ENCODE data around the gene ZNF423. TPM values are rescaled to one million over a fixed set of nuclear protein-coding genes. Genes with fewer than 3 reads are reported as not detected.

ZNF423 gene
- polyA plus RNA-seq, 3 donors, result 1.9 to 15.4 (median 8.7) TPM

DNA sequence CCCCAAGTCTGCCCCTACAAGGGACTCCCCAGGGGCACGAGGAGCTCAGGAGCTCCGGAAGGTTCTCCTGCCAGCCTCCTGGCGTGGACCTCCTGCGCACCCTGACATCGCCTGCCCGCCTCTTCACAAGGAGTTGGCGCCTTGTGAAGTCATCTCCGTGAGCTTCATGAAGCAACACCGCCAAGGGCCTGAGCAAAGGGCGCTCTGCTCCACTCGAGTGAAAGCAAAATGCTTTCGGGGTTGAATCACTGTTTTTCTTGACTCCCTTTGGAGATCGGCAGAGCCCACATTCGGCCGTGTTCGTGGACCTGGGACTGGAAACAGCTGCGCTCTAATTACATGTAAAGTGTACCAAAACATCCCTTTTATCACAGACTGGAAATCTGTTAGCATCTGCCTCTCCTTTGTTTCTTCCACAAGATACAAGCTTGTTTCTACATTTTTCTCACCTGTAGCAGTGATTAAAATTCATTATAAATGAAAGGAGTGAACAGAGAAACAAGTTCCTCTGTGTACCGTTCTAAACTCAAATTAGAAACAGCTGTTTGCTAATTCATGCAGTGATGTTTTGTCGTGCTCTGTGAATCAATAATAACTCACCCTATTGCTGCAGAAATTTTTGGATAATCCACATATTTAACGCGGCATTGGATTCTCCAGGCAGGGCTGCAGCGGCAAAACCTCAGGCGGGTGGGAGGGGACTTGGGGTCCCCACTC, 203.3 kb downstream of the ZNF423 start:
- WGBS, 3 donors, result 63 to 69% (median 67%) methylated on average over 23 of the region's 23 CpGs
- no peak overlapping the region for H3K27ac ChIP-seq (ENCODE audit: low read depth, low read length)

DNA sequence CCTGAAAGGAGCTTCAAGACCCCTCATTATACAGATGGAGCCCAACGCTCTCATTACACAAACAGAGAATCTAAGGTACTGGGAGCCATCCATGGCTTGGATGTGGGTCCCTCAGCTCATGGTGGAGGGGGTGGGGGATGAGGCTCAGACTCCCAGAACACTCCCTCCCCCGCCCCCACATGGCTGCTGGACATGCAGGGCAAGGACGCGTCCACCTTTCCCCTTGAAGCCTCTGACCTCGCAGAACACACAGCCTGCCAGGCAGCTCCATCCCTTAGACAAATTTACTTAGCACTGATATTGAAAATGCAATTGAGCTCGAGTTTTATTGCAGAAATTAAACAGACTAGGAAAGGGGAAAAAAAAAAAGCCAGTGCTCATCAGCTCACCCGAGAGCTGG, 203.9 kb downstream of the ZNF423 start:
- WGBS, 3 donors, result 53 to 69% (median 58%) methylated on average over 7 of the region's 7 CpGs
- H3K27ac ChIP-seq (ENCODE audit: low read depth, low read length), result no peak overlapping the region

DNA sequence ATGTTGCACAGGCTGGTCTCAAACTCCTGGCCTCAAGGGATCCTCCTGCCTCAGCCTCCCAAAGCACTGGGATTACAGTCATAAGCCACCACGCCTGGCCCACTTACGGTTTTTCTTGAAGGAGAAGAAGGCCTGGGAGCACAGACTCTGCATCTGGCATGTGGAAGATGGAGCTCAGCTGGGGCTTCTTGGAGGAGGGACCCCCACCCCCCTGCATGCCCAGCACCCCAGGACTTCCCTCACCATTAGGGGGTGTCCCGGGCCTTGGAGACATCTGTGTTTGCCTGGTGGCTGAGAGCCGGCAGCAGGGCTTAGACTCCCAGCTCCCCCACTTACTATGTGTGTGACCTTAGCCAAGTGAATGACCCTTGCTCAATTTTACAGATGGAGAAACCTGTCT, 204.7 kb downstream of the ZNF423 start:
- 79 to 86% (median 84%) methylated on average over 4 of the region's 4 CpGs for WGBS, 3 donors
- H3K27ac ChIP-seq (ENCODE audit: low read depth, low read length), result no peak overlapping the region

DNA sequence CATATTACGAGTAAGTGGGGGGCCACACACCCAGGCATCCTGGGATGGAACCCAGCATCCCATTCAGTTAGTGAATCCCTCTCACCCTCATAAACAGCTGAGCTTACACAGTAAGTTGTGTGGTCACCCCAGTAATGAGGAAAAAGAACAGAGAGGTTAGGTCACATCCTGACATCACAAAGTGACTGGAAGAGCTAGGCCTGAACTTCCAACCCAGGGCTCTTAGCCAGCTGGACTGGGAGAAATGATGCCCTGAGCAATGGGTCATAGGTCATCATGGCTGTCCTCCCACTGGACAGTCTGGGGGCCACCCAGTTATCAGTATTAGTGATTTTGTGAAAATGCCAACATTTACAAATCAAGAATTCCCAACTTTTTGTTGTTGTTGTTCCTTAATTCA, 205.3 kb downstream of the ZNF423 start:
- WGBS, 3 donors, result 85 to 93% (median 88%) methylated on average over 1 of the region's 1 CpG

DNA sequence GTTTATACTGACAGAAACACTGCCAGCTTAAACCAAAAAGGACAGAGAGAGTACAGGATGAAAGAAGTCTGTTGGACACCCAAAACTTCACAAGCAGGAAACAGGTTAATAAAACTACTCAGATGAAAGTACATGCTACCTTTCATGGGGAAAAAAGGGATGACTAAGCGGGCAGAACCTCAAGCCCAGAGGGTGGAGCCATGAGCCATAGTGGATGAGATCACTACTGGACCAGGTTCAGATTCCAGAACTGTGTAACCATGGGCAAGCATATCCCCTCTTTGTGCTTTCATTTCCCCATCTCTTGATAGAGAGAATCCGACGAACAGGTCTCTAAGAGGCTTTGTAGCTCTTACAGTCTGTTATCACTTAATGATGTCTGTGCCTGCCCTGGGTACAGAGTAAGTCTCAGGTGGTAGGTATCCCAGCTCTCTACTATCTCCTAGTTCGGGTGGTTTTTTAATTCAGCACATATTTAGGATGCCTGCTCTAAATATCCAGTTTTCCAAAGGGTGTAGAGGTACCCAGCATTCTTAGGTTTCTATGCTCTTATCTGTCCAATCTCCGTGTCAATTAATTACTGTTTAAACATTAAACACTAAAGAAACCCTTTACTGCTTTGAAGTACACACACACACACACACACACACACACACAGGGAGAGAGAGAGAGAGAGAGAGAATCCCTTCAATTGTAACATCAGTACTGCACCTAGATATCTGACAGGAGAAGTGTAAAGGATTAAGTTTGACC, 206.7 kb downstream of the ZNF423 start:
- 49 to 71% (median 69%) methylated on average over 5 of the region's 5 CpGs for WGBS, 3 donors
- H3K27ac ChIP-seq (ENCODE audit: low read depth, low read length), result no peak overlapping the region

More for the DNA sequence above, 205.3 kb downstream of the ZNF423 start:
- H3K27ac ChIP-seq (ENCODE audit: low read depth, low read length), result no peak overlapping the region

DNA sequence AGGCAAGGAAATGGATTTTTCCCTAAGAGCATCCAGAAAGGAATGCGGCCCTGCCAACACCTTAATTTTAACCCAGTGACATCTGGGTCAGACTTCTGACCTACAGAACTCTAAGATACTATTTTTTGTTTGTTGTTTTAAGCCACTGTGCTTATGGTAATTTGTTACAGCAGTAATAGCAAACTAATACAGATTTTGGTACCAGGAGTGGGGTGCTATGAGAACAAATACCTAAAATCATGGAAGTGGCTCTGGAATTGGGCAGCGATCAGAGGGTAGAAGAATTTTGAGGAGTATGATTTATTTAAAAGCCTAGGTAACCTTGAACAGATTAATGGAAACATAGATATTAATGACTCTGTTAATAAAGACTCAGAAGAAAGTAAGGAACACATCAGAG, 208.2 kb downstream of the ZNF423 start:
- WGBS, 3 donors, result 69 to 98% (median 75%) methylated on average over 2 of the region's 2 CpGs
- H3K27ac ChIP-seq (ENCODE audit: low read depth, low read length), result no peak overlapping the region

DNA sequence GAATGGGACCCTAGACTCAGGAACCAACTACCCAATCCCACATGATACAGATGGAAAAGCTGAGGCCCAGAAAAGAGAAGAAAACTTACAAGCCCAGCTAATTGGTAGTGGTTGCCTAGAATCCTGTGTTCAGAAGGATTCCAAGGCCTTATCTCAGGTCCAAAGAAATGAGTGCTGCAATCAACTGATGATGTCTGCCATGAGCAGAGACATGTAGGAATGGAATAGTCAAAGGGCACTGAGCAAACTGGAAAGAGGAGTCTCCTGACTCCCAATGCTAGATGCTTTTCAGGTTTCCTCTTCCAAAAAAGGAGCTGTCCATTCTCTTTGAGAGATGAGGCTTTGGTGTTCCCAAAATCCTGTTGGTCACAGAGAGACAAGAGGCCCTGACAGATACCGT, 210.6 kb downstream of the ZNF423 start:
- WGBS, 3 donors, result 92 to 100% (median 95%) methylated on average over 1 of the region's 1 CpG

DNA sequence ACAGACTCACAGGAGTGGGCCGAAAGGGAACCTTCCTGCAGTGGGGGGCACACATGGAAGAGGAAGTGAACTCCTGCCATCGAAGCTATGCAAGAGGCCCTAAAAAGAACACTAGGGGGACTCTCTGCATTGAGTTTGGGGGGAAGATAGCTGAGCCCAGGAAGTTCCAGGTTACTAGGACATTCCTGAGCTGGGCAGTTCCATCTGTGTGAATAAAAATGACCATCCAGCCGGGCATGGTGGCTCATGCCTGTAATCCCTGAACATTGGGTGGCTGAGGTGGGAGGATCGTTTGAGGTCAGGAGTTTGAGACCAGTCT, 211.8 kb downstream of the ZNF423 start:
- WGBS, 3 donors, result 42 to 76% (median 44%) methylated on average over 4 of the region's 4 CpGs
- no peak overlapping the region for H3K27ac ChIP-seq (ENCODE audit: low read depth, low read length)

More for the DNA sequence above, 210.6 kb downstream of the ZNF423 start:
- no peak overlapping the region for H3K27ac ChIP-seq (ENCODE audit: low read depth, low read length)

DNA sequence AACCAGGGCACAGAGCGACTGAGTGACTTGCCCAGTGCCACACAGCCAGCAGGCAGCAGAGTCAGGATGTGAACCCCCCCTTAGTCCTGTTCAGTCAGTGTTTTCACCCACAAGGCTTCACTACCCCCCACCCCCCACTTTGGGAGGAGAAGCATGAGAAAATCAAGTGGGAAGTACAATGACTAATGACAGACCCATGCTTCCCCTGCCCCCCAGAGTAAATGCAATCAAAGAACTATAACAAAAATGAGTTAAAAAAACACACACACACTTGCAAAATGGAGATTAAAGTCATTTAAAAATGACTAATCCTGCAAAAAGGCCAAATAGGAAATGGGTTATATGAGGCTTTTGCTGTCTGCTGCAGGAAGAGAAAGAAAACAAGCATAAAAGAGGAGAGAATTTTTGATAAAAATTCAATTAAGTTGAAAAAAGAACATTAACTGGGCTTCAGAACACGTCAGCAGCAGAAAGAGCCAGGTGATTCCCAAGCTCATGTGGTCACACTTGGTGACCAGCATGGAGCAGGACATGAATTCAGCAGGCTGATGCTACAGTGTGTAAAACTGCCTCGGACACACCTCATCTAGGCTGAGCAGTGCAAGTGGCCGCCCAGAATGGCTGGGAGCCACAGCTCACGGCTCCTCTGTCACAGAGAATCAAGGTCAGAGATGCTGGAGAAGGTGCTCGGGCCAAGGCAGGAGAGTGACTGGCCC, 212.3 kb downstream of the ZNF423 start:
- WGBS, 3 donors, result 52 to 65% (median 60%) methylated on average over 6 of the region's 6 CpGs
- H3K27ac ChIP-seq (ENCODE audit: low read depth, low read length), result no peak overlapping the region

DNA sequence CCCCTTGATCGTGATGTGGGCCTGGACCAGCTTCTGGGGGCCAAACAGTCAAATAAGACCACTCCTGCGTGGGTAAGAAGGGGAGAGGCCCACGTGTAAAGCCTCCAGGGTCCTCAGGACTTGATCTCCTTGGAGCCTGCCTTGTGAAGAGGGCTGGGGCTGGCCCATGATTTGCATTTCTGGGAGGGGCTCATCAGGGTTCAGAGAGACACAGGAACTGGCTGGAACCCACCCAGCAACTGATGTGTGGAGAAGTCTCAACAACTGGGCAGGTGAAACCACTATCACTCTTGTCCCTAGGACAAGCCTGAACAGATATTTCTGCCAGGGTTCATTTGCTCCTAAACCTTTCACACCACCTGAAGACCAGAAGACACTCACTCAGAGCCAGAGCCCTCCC, 214.7 kb downstream of the ZNF423 start:
- H3K27ac ChIP-seq (ENCODE audit: low read depth, low read length), result no peak overlapping the region
- 83 to 88% (median 84%) methylated on average over 3 of the region's 3 CpGs for WGBS, 3 donors

DNA sequence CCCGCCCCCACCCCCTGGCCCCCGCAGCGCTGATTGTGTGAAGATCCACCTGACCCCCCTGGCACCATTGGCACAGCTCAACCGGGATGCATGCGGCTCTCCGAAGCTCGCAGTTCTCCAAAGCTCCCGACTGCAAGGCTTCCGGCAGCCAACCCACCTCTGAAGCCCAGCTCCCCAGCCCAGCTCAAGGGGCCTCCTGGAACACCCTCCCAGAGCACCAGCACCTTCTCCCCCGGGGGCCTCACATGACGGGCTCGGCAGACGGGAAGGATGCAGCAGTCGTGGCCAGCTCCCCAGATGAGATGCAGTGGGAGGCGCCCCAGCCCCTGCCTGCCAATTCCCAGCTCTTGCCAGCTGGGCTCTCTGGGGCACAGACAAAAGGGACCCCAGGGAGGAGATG, 215.3 kb downstream of the ZNF423 start:
- 46 to 74% (median 49%) methylated on average over 15 of the region's 15 CpGs for WGBS, 3 donors
- no peak overlapping the region for H3K27ac ChIP-seq (ENCODE audit: low read depth, low read length)

DNA sequence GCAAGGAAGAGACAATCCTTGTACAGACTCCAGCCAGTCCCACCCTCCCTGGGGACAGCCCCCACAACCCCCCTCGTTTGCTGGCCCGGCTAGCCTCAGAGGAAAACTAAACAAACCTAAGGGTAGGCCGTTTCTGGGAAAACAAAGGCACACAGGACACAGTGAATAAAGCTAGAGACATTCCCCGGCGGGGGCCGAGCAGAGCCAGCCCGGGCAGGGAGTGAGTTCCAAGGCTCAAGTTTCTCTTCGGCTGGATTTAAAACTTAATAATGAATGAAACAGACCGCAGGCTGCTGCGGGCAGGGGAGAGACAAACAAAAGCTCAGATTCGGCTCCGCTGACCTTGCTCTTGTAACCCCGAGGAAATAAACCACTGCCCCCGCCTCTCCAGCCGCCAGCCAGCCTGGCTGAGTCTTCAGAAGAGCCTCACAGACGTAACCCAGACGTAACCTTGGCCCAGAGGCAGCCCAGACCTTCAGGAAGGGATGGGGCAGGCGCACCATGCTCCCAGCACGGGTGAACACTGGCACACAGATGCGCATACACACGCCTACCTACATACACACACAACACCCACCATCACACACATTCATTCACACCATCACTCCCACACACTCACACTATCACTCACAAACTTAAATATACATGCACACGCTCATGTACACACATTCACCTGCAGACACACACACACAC, 216.0 kb downstream of the ZNF423 start:
- 34 to 45% (median 43%) methylated on average over 22 of the region's 22 CpGs for WGBS, 3 donors
- peak overlapping the region; percentile 16 for H3K27ac ChIP-seq (ENCODE audit: low read depth, low read length)

DNA sequence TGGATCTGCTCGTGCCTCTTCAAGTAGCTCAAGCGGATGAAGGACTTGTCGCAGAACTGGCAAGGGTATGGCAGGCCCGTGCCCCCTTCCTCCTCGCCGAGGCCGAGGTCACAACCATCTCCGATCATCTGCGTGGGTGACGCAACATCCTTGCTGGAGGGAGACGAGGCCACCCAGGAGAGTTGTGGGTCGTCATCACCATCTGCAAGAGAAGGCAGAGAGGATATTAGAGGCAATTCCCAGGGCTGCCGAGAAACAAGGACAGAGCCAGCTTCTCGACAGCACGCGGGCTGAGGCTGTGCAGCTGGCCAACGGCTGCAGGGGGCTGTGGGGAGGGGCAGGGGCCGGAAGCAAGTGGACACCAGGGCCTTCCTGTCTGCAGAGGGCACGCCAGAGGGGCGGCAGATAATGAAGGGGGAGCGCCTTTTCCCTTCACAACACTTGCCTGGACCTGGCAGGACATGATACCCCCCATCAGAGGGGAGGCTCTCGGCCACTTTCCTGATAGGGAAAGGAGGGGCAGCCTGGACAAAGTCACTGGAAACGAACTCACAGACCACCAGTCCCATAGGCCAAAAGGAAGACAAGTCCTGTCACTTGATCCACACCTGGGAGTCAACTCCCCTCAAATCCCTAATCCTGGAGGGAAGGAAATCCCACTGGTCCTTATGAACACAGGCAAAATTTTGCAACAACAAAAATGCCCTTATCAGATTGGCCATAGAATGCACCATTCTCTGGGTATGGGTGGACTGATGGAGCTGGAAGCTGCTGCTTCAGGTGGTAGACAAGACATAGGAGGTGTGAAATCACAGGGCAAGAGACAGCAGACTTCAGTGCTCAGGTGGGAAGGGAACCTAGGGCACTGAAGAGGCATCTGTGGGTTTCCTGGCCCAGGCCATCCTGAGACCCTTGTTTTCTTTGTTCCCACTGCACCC, 217.0 kb downstream of the ZNF423 start:
- 41 to 64% (median 43%) methylated on average over 22 to 23 of the region's 23 CpGs for WGBS, 3 donors
- H3K27ac ChIP-seq (ENCODE audit: low read depth, low read length), result peak overlapping the region; percentile 16

DNA sequence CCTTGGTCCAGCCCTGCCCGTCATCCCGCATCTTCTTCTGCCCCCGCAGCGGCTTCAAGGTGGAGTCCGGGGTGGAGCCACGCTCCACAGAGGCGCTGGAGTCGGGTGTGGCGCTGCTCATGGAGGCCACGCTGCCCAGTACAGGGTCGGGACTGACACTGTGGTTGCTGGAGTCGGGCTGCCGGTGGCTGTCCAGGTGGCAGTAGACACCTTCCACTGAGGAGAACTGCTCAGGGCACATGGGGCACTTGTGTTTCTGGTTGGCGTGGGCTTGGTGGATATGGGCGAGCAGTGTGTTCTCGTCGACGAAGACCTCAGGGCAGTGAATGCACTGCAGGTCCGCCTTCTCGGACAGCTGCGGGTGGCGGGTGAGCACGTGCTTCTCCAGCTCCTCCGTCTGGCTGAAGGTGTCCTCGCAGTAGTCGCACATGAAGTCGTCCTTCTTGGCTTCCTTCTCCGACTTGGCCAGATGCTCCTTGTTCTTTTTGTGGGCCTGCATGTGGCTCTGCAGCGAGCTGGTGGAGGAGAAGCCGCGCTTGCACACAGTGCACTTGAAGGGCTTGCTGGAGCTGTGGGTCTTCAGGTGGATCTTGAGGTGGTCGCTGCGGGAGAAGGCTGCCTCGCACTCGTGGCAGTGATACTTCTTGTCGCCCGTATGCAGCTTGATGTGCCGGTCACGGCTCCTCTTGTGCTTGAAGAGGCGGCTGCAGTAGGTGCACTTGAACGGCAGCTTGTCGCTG, 217.8 kb downstream of the ZNF423 start:
- H3K27ac ChIP-seq (ENCODE audit: low read depth, low read length), result no peak overlapping the region
- WGBS, 3 donors, result 91 to 94% (median 92%) methylated on average over 42 of the region's 42 CpGs

DNA sequence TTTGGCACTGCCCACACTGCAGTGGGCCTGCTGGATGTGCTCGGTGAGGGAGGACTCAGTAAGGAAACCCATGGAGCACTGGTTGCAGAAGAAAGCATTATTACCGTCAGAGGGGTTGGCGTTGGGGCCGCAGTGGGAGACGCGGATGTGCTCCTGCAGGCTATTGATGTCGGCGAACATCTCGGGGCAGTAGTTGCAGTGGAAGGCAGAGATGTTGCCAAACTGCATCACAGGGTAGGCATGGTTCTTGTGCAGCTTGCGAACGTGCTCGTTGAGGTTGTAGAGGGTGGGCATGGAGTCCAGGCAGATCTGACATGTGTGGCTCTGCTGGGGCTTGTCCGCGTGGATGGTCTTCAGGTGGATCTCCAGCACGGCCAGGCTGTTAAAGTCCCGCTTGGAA, 218.4 kb downstream of the ZNF423 start:
- no peak overlapping the region for H3K27ac ChIP-seq (ENCODE audit: low read depth, low read length)
- 96 to 97% (median 97%) methylated on average over 16 of the region's 16 CpGs for WGBS, 3 donors

DNA sequence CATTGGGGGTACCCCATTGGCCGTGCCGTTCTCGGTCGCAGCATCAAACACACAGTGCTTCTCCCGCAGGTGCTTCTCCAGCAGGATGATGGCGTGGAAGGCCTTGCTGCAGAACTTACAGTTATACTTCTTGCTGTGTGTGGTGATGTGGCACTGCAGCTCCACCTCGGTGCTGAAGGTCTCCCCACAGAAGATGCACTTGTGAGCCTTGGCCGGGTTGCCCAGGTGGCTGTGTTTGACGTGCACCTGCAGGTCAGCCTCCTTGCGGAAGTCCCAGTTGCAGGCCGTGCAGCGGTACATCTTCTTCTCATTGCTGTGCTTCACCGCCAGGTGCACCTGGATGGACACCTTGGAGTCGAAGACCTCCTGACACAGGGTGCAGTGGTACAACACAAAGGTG, 219.3 kb downstream of the ZNF423 start:
- no peak overlapping the region for H3K27ac ChIP-seq (ENCODE audit: low read depth, low read length)
- WGBS, 3 donors, result 95 to 96% (median 95%) methylated on average over 14 of the region's 14 CpGs

Measured in adipose tissue (tissue), 3 donors.